GM18499 (cell line): Measurements from ENCODE around the gene INPP4B.

Experiments
- ATAC-seq: cut with Tn5 transposase; IDR thresholded peaks from one replicate; pipeline ENCODE4 v1.9.1; 2021; ENCODE audit warnings: moderate number of reproducible peaks; ENCODE audit not compliant: insufficient read depth, unreplicated experiment

Gene INPP4B

DNA sequence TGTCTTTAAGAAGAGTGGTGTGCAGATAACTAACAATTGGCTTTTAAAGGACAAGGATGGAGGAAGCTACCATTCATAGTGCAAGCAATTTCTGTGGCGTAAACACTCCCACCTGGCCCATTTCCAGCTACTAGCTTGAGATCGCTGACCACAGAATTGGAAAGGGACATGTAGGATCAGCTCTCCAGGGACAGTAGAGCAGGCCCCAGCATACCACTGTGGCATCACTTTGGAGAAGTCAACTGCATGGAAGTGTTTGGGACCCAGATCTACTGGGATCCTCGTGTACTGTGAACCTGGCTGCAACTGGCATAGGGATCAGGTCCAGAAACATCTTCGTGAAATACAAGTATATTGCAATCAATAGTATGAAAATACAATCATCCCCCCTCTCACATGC lies 515.0 kb downstream of the INPP4B start:
- ATAC-seq, result no peak

GRCh38 chr4:142330311-142330710 lies 515.8 kb downstream of the INPP4B start:
- no peak for ATAC-seq

GRCh38 chr4:142329313-142329712 lies 516.8 kb downstream of the INPP4B start:
- ATAC-seq, result no peak

GRCh38 chr4:142326181-142326580 lies 519.9 kb downstream of the INPP4B start:
- no peak for ATAC-seq

GRCh38 chr4:142324572-142324971 lies 521.5 kb downstream of the INPP4B start:
- no peak for ATAC-seq

GRCh38 chr4:142322996-142323395 lies 523.1 kb downstream of the INPP4B start:
- no peak for ATAC-seq

DNA sequence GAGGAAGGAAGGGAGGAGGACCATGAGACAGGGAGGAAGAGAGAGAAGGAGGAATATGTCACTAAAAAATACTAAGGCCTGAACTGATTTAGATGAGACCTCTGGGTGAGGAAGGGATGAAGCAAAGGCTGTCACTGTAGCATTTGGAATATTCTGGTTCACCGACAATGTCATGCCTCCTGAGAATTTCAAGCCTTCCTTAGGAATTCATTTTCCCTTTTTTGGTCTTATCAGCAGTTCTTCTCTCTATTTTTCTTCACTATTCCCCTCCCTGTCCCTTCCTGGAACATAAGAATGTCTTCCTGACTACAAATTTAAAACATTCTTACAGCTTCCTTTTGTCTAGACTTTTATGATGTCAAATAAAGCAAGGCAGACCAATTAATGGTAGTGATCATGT lies 527.8 kb downstream of the INPP4B start:
- ATAC-seq, result no peak

DNA sequence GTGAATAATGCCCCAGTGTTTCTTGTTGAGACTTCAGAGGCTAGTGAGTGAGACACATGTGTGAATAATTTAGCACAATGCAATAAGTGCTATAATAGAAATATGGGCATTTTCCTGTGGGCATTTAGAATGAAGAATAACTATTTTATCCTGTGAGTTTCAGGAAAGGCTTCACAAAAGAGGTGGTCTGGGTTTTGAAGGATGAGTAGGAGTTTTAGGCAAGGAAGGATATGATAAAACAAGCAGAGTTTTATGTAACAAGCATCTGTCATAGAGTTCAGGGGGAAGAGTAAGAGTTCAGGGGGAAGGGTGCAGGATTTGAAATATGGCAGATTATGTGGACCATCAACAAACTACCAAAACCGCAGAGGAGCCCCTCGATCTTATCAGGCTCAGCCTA lies 529.2 kb downstream of the INPP4B start:
- ATAC-seq, result no peak

GRCh38 chr4:142316025-142316424 lies 530.1 kb downstream of the INPP4B start:
- ATAC-seq, result no peak

DNA sequence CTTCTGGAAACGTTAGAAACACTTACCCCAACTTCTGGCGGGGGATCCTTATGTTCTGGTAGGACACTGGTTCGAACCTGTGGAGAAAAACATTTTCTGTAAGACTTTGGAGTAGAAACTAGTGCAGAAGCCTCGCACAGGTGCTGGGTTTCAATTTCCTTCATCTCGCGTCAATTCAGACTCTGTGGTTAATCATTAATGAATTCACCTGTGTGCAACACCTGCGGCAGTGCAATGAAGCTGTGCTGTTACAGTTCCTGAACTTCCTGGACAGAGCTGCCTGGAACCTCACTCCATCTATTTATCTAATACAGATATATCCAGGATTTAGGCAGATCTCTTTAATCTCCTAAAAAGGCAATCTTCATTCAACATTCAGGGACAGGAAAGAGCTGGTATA lies 531.4 kb downstream of the INPP4B start:
- ATAC-seq, result no peak

- no peak for ATAC-seq
Measured at GRCh38 chr4:142314247-142314646, 531.9 kb downstream of the INPP4B start.

DNA sequence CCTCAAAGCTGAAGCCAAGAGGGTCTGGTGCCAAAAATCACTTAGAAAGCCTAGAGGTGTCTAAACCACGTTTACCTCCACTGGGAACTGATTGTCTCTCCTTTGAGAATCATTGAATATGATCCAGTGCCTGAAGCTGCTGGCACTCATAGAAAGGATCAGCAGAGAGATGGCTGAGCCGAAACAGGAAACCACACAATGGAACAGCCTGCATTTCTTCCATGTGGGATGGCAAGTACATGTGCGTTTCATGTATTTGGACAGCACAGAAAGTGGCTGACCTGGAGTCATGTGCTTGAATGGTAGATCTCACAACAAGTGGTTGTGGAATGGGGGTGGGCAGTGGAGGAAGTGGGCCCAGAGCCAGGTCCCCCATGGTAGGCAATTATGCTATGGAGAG lies 533.7 kb downstream of the INPP4B start:
- no peak for ATAC-seq

- no peak for ATAC-seq
Measured at GRCh38 chr4:142311916-142312315, 534.2 kb downstream of the INPP4B start.

- no peak for ATAC-seq
Measured at GRCh38 chr4:142309772-142310171, 536.3 kb downstream of the INPP4B start.

- ATAC-seq, result no peak
Measured at GRCh38 chr4:142307857-142308256, 538.2 kb downstream of the INPP4B start.

DNA sequence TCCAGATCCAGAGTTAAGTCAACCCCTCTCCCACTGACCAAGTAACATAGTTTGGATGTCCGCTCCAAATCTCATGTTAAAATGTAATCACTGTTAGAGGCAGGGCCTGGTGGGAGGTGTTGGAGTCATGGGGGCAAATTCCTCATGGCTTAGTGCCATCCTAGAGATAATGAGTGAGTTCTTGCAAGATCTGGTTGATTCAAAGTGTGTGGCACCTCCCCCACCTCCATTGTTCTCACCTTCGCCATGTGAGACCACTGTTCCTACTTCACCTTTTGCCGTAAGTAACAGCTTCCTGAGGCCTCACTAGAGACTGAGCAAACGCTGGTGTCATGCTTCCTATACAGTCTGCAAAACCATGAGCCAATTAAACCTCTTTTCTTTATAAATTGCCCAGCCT lies 548.8 kb downstream of the INPP4B start:
- ATAC-seq, result no peak

DNA sequence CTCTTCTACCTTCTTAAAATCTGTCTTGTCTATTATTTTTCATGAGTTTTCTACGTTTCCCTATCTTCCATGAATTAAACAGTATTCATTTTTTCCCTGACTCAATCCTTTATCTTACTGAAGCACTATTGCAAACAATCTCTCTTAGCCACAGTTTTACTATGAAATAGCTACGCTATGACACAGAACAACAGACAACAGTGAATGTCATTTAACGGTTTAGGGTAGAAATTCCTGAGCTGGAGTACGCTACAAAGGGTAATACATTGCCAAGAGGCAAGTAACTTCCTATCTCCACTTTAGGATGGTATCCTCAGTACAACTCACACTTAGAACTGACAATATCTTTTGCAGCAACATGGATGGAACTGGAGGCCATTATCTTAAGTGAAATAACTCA lies 552.6 kb downstream of the INPP4B start:
- ATAC-seq, result no peak

DNA sequence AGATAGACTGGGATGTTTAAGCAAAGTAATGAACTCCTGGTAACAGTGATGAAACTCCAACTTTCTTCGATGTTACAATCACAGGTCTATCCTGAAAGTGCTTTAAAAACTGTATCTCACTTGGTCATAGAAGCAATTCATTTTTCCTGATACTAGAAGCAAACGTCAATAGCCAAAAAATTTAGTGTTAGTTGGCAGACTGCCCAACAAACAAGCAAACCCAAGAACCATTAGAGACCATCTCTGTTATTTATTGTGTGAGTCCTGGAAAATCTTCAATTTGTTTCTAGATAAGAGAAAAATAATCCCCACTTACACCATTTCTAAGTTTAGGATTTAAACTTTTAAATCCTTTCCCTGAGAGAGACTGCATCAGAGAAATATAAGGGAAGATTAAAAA lies 553.9 kb downstream of the INPP4B start:
- ATAC-seq, result no peak

GRCh38 chr4:142291299-142292050 lies 554.6 kb downstream of the INPP4B start:
- ATAC-seq, result no peak

DNA sequence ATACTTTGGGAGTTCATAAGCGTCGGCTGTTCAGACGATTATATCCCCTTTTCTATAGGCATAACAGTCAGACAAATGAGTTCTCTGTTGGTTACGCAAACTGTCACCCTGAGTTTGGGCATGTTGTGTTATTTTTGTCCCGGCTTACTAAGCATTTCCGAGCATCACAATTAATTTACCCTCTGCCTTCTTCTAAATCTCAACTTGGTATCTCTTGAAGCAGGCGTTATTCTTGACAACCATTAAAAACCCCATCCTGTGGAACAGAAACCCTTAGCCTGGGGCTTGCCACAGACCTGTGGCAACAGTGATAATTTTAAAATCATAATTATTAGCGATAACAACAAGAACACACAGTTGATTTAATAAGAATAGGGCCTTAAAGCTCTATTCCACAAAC lies 558.7 kb downstream of the INPP4B start:
- ATAC-seq, result no peak

GRCh38 chr4:142285222-142285583 lies 560.9 kb downstream of the INPP4B start:
- ATAC-seq, result no peak

DNA sequence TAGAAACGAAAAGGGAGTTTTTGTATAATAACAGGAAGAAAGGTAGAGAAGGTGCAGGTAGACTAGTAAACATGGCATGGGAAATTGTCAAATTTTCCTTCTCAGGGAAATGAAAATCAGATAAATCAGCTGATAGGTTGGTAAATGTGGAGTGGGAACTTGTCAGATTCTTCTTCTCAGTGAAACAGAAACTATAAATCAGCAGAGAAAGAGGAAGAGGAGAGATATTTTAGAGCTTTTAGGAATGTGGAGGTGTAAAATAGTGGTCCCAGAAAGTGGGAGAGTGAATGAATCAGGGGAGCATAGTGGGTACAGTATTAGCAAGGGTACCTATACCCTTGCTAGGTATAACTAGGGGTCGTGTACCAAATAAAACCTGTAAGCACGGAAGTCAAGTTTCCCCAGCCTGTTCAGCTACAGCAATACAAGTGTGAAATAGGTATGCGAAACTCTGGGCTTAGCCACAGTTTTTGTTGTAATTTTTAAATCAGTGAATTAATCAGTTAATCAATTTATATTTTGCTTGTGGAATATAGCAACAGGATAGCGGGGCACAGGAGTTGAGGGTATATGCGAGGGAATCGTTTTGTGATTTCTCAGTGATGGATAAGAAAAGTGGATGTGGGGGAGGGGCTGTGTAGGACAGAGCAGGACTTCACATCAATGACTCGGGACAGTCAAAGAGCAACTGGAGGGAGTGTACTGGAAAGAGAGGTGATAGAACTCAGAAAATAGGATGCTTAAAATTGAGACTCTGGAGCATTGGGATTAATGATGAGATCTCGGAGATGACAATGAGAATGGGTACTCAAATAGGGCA lies 561.5 kb downstream of the INPP4B start:
- ATAC-seq, result no peak
